ENCODE measurements around the gene HOXB1. TPM values are rescaled to one million over a fixed set of nuclear protein-coding genes. Genes with fewer than 3 reads are reported as not detected.
"Not testable (repeated sequence)": the region's sequence is repeated elsewhere in the genome, so short reads cannot be mapped to it uniquely, and the experiment has no call there.

The HOXB1 gene
- total and polyA plus RNA-seq, 4 donors = not detected

GRCh38 chr17:48535793-48536559 lies 5.2 kb upstream of the HOXB1 start:
- H3K9me3 ChIP-seq (ENCODE audit: control insufficient read depth in 4 of 4, low read length in 3 of 4); DNase-seq (ENCODE audit: low spot score); H3K4me3 ChIP-seq (ENCODE audit: low read depth in 1 of 3, low read length in 3 of 3); H3K27me3 ChIP-seq (ENCODE audit: control insufficient read depth in 4 of 4, insufficient read depth in 4 of 4, low read length in 3 of 4); H3K4me1 ChIP-seq (ENCODE audit: control insufficient read depth in 4 of 4, insufficient read depth in 4 of 4, low read length in 3 of 4); H3K9ac ChIP-seq (ENCODE audit: low read depth in 1 of 2, low read length in 2 of 2); H3K27ac ChIP-seq (ENCODE audit: low read depth in 1 of 2, low read length in 2 of 2); H3K36me3 ChIP-seq (ENCODE audit: control insufficient read depth in 4 of 4, insufficient read depth in 3 of 4, low read depth in 1 of 4, low read length in 3 of 4): not testable (repeated sequence)
- 80% methylated on average over 9 of the region's 9 CpGs for WGBS

GRCh38 chr17:48532261-48532660 lies 1.4 kb upstream of the HOXB1 start:
- no peak overlapping the region for H3K27ac ChIP-seq (ENCODE audit: low read depth in 1 of 2, low read length in 2 of 2)
- no peaks in the 10 kb centered on the region for H3K9me3 ChIP-seq (ENCODE audit: control insufficient read depth in 4 of 4, low read length in 3 of 4)
- no peak overlapping the region for H3K9ac ChIP-seq (ENCODE audit: low read depth in 1 of 2, low read length in 2 of 2)
- no peak for TF ChIP-seq HNF4G (IDR thresholded peaks at IDR 0.05)
- TF ChIP-seq REST (IDR thresholded peaks at IDR 0.05) = no peak
- no peak for TF ChIP-seq MAX (IDR thresholded peaks at IDR 0.05)
- TF ChIP-seq ZBTB33 (IDR thresholded peaks at IDR 0.05) = no peak
- TF ChIP-seq FOXA1 (IDR thresholded peaks at IDR 0.05) = no peak
- TF ChIP-seq CTCF (IDR thresholded peaks at IDR 0.05; ENCODE audit: low read depth, low read length, missing input control) = no peak
- TF ChIP-seq GABPA (IDR thresholded peaks at IDR 0.05 in 1 of 2, conservative IDR thresholded peaks at IDR 0.05 in 1 of 2) = no peak
- no peak overlapping the region for H3K4me3 ChIP-seq (ENCODE audit: low read depth in 1 of 3, low read length in 3 of 3)
- peaks cover 0 to 9% (median 4%) of the 10 kb centered on the region in 4 donors for H3K27me3 ChIP-seq (ENCODE audit: control insufficient read depth in 4 of 4, insufficient read depth in 4 of 4, low read length in 3 of 4)
- H3K4me1 ChIP-seq (ENCODE audit: control insufficient read depth in 4 of 4, insufficient read depth in 4 of 4, low read length in 3 of 4) = no peaks in the 10 kb centered on the region
- no peaks in the 10 kb centered on the region for H3K36me3 ChIP-seq (ENCODE audit: control insufficient read depth in 4 of 4, insufficient read depth in 3 of 4, low read depth in 1 of 4, low read length in 3 of 4)
- DNase-seq (ENCODE audit: low spot score) = no peak
- 58% methylated on average over 8 of the region's 8 CpGs for WGBS
